ENCODE measurements around the gene STYXL2. TPM values are rescaled to one million over a fixed set of nuclear protein-coding genes. Genes with fewer than 3 reads are reported as not detected.

Gene STYXL2
- total RNA-seq, 8 experiments from 2014 or later, result 0.05 to 1.6 (median 0.66) TPM; not detected in 1

DNA sequence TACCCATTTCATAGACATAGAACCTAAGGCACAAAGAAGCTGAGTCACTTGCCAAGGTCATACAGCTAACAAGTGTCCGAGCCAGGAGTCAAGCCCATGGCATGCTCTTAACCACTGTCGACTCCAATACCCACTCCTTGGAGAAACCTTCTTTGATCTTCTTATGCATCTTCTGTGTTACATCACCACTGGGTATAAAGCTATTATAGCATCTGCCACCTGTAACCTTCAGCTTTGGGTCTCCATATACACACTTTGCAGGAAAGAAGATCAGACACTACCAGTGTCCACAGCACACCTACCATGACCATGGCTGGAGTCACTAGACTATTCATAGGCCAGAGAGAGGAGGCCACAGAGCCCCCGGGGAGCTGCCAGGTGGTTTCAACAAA is 32.8 kb upstream of the STYXL2 start:
- peaks cover 4 to 8% of the 10 kb centered on the region in 2 donors for H3K4me1 ChIP-seq (replicated peaks in 1 of 2)
- in situ Hi-C loops (cut with MboI; ENCODE audit: low pct_unique_long_range_greater_than_20kb in 2 of 9, low sequenced_read_pairs in 9 of 9, unreplicated experiment in 9 of 9), result loop anchor here in 8 of 9 experiments (10.0 to 25.0 kb wide), 8 partner anchors 64 to 1149 kb away; partner anchors contain the start of genes CREG1 (in 1 of the 8) and POU2F1 (in 1 of the 8)
- H3K27ac ChIP-seq, result no peak overlapping the region
- ATAC-seq (replicated peaks in 6 of 8), result no peak
- H3K4me3 ChIP-seq, result no peak overlapping the region
- WGBS, 10 experiments, result 40 to 100% (median 88%) methylated on average over 1 to 3 of the region's 3 CpGs; no CpG with 5 or more reads in 2 of the 10 experiments

GRCh38 chr1:167064621-167065020 is 29.3 kb upstream of the STYXL2 start:
- WGBS, 10 experiments, result 40 to 90% (median 85%) methylated on average over 1 to 9 of the region's 9 CpGs; no CpG with 5 or more reads in 3 of the 10 experiments
- Histone ChIP-seq H3K4me1 (replicated peaks in 1 of 2) (peaks cover 0 to 2% of the 10 kb centered on the region in 2 donors), H3K27ac (no peak overlapping the region), H3K4me3 (no peak overlapping the region)
- no peak for ATAC-seq (replicated peaks in 6 of 8)
- in situ Hi-C loops (cut with MboI; ENCODE audit: low pct_unique_long_range_greater_than_20kb in 2 of 9, low sequenced_read_pairs in 9 of 9, unreplicated experiment in 9 of 9), result loop anchor here in 8 of 9 experiments (10.0 to 25.0 kb wide), 8 partner anchors 60 to 1152 kb away; partner anchors contain the start of genes CREG1 (in 1 of the 8) and POU2F1 (in 1 of the 8)

- peak in 1 of 8 experiments; percentile 53 for ATAC-seq (replicated peaks in 6 of 8)
- peaks cover 0 to 2% of the 10 kb centered on the region in 2 donors for H3K4me1 ChIP-seq (replicated peaks in 1 of 2)
- H3K27ac ChIP-seq, result no peak overlapping the region
- in situ Hi-C loops (cut with MboI; ENCODE audit: low pct_unique_long_range_greater_than_20kb in 2 of 9, low sequenced_read_pairs in 9 of 9, unreplicated experiment in 9 of 9), result loop anchor here in 8 of 9 experiments (10.0 to 25.0 kb wide), 8 partner anchors 59 to 1153 kb away; partner anchors contain the start of genes CREG1 (in 1 of the 8) and POU2F1 (in 1 of the 8)
- no peak overlapping the region for H3K4me3 ChIP-seq
- WGBS, 10 experiments, result 40 to 100% (median 83%) methylated on average over 1 to 8 of the region's 8 CpGs; no CpG with 5 or more reads in 5 of the 10 experiments
Measured at GRCh38 chr1:167065471-167065870, 28.4 kb upstream of the STYXL2 start.

DNA sequence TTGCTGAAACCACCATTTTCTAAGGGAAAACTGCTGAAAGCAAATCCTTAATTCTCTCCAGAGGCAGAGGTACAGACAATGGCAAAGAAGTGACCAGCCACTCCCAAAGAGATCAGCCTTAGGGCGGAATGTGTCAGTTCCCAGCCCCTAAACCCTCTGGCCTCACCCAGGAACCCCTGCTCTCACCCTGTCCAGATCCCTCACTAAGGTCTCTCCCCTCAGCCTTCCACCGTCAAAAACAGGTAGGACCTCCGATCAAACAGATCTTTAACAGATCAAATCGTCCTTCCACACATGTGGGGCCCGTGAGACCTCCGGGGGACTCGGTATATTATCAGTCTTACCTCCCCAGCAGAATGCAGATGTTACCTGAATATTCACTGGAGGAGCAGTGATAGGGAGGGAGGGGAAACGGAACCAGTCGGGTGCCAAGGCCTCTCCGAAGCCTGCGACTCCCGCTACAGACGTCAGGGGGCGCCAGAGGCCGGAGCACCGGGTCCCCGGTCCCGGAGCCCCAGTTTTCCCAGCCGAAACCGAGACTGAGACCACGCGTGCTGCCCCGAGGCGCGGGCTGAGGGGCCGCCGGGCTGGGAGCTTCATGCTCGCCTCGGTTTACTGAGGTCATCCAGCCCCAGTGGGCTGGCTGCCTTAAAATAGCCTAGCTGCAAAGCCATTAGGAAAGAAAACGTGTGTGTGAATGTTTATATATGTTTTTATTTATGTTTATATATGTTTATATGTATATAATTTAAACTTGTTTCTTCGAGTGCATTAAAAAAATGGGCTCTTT is 27.3 kb upstream of the STYXL2 start:
- peak overlapping the region; percentile 6 to 22 (median 9) for H3K4me3 ChIP-seq
- H3K27ac ChIP-seq, result no peak overlapping the region
- 0 to 29% (median 4%) methylated on average over 1 to 13 of the region's 31 CpGs for WGBS, 10 experiments
- ATAC-seq (replicated peaks in 6 of 8), result peak; percentile 84 to 99 (median 96)
- in situ Hi-C loops (cut with MboI; ENCODE audit: low pct_unique_long_range_greater_than_20kb in 2 of 9, low sequenced_read_pairs in 9 of 9, unreplicated experiment in 9 of 9), result loop anchor here in 8 of 9 experiments (10.0 to 25.0 kb wide), 8 partner anchors 58 to 1154 kb away; partner anchors contain the start of genes CREG1 (in 1 of the 8) and POU2F1 (in 1 of the 8)
- peaks cover 0 to 2% of the 10 kb centered on the region in 2 donors for H3K4me1 ChIP-seq (replicated peaks in 1 of 2)

- H3K4me3 ChIP-seq, result no peak overlapping the region
- no peak for ATAC-seq (replicated peaks in 6 of 8)
- in situ Hi-C loops (cut with MboI; ENCODE audit: low pct_unique_long_range_greater_than_20kb in 2 of 9, low sequenced_read_pairs in 9 of 9, unreplicated experiment in 9 of 9), result loop anchor here in 8 of 9 experiments (10.0 to 25.0 kb wide), 8 partner anchors 57 to 1156 kb away; partner anchors contain the start of genes CREG1 (in 1 of the 8) and POU2F1 (in 1 of the 8)
- no peak overlapping the region for H3K27ac ChIP-seq
- 41 to 100% (median 85%) methylated on average over 1 to 3 of the region's 3 CpGs for WGBS, 10 experiments
- peaks cover 0 to 2% of the 10 kb centered on the region in 2 donors for H3K4me1 ChIP-seq (replicated peaks in 1 of 2)
Measured at GRCh38 chr1:167067904-167068303, 26.0 kb upstream of the STYXL2 start.

DNA sequence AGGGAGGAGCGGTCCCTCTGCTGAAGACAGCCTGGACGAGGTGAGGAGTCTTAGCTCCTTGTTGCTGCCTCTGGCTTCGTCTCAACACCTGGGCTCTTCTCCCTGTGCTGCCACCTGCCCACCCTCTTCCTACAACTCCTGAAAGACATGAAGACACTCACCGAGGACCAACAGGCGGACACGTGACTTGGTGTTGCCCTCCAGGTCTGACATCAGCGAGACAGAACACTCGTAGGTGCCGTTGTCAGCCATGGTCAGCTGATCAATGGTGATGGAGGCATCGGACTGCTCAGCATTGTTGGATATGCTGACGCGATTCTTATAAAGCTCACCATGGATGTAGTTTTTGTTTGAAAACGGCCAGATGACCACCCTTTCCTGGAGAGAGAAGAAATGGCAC is 25.1 kb upstream of the STYXL2 start:
- in situ Hi-C loops (cut with MboI; ENCODE audit: low pct_unique_long_range_greater_than_20kb in 2 of 9, low sequenced_read_pairs in 9 of 9, unreplicated experiment in 9 of 9), result loop anchor here in 8 of 9 experiments (10.0 to 25.0 kb wide), 8 partner anchors 56 to 1156 kb away; partner anchors contain the start of genes CREG1 (in 1 of the 8) and POU2F1 (in 1 of the 8)
- ATAC-seq (replicated peaks in 6 of 8), result no peak
- Histone ChIP-seq H3K4me3 (no peak overlapping the region), H3K27ac (no peak overlapping the region), H3K4me1 (replicated peaks in 1 of 2) (peaks cover 0 to 2% of the 10 kb centered on the region in 2 donors)
- 60 to 100% (median 85%) methylated on average over 2 to 11 of the region's 13 CpGs; no CpG with 5 or more reads in 2 of the 10 experiments for WGBS, 10 experiments

GRCh38 chr1:167071286-167071685 is 22.6 kb upstream of the STYXL2 start:
- H3K4me1 ChIP-seq (replicated peaks in 1 of 2), result peaks cover 0 to 2% of the 10 kb centered on the region in 2 donors
- 68 to 95% (median 82%) methylated on average over 1 to 8 of the region's 8 CpGs; no CpG with 5 or more reads in 1 of the 10 experiments for WGBS, 10 experiments
- in situ Hi-C loops (cut with MboI; ENCODE audit: low pct_unique_long_range_greater_than_20kb in 2 of 9, low sequenced_read_pairs in 9 of 9, unreplicated experiment in 9 of 9), result loop anchor here in 7 of 9 experiments (25.0 kb wide), 6 partner anchors 141 to 1159 kb away; partner anchors contain the start of gene POU2F1 (in 1 of the 7)
- no peak overlapping the region for H3K27ac ChIP-seq
- no peak for ATAC-seq (replicated peaks in 6 of 8)
- H3K4me3 ChIP-seq, result no peak overlapping the region

DNA sequence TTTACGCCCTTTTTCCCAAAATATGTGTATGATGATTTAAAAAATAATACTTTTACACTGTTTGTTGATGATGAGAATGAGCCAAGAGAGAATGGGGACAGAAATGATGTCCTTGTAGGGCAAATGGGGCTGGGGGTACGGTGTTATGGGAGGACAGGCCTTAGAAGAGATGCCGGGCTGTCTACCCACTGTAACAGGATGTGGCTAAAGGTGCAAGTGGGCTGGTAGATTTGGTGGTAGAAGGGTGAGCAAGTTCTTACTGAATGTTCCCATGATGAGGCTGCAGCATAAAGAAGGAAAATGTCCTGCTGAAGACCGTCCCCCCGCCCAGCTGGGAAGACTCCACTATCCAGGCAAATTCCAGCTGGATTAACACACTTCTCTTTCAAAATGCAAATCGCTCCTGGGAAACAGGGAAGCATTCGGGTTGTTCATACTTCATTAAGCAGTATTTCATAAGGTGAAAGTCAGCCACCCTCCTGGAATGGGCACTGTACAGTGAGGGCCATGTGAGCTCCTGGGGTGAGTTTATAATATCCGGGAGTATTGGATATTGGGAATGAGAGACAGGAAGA is 17.7 kb upstream of the STYXL2 start:
- H3K4me3 ChIP-seq, result no peak overlapping the region
- no peak overlapping the region for H3K27ac ChIP-seq
- 22 to 100% (median 82%) methylated on average over 1 to 8 of the region's 8 CpGs; no CpG with 5 or more reads in 2 of the 10 experiments for WGBS, 10 experiments
- ATAC-seq (replicated peaks in 6 of 8), result no peak
- in situ Hi-C loops (cut with MboI; ENCODE audit: low pct_unique_long_range_greater_than_20kb in 2 of 9, low sequenced_read_pairs in 9 of 9, unreplicated experiment in 9 of 9), result loop anchor here in 1 of 9 experiments (25.0 kb wide), 1 partner anchor 136 kb away; the partner anchor contains the start of gene POU2F1
- H3K4me1 ChIP-seq (replicated peaks in 1 of 2), result peaks cover 0 to 3% of the 10 kb centered on the region in 2 donors

GRCh38 chr1:167077128-167077867 is 16.6 kb upstream of the STYXL2 start:
- WGBS, 10 experiments, result 20 to 100% (median 87%) methylated on average over 1 to 3 of the region's 3 CpGs; no CpG with 5 or more reads in 6 of the 10 experiments
- no peak for ATAC-seq (replicated peaks in 6 of 8)
- in situ Hi-C loops (cut with MboI; ENCODE audit: low pct_unique_long_range_greater_than_20kb in 2 of 9, low sequenced_read_pairs in 9 of 9, unreplicated experiment in 9 of 9), result loop anchor here in 1 of 9 experiments (25.0 kb wide), 1 partner anchor 135 kb away; the partner anchor contains the start of gene POU2F1

GRCh38 chr1:167077868-167078210 is 16.0 kb upstream of the STYXL2 start:
- H3K27ac ChIP-seq, result no peak overlapping the region

More at GRCh38 chr1:167077128-167077867, 16.6 kb upstream of the STYXL2 start:
- no peak overlapping the region for H3K27ac ChIP-seq
- no peak overlapping the region for H3K4me3 ChIP-seq
- peaks cover 0 to 3% of the 10 kb centered on the region in 2 donors for H3K4me1 ChIP-seq (replicated peaks in 1 of 2)

GRCh38 chr1:167081594-167082156 is 12.2 kb upstream of the STYXL2 start:
- 20 to 98% (median 78%) methylated on average over 1 to 8 of the region's 8 CpGs; no CpG with 5 or more reads in 1 of the 10 experiments for WGBS, 10 experiments

More at GRCh38 chr1:167077868-167078210, 16.0 kb upstream of the STYXL2 start:
- no peak for ATAC-seq (replicated peaks in 6 of 8)
- H3K4me3 ChIP-seq, result no peak overlapping the region
- in situ Hi-C loops (cut with MboI; ENCODE audit: low pct_unique_long_range_greater_than_20kb in 2 of 9, low sequenced_read_pairs in 9 of 9, unreplicated experiment in 9 of 9), result loop anchor here in 1 of 9 experiments (25.0 kb wide), 1 partner anchor 134 kb away; the partner anchor contains the start of gene POU2F1
- H3K4me1 ChIP-seq (replicated peaks in 1 of 2), result peaks cover 0 to 3% of the 10 kb centered on the region in 2 donors

More at GRCh38 chr1:167081594-167082156, 12.2 kb upstream of the STYXL2 start:
- in situ Hi-C loops (cut with MboI; ENCODE audit: low pct_unique_long_range_greater_than_20kb in 2 of 9, low sequenced_read_pairs in 9 of 9, unreplicated experiment in 9 of 9), result loop anchor here in 2 of 9 experiments (10.0 to 25.0 kb wide), 2 partner anchors 131 to 133 kb away; partner anchors contain the start of gene POU2F1 (in 1 of the 2)
- Histone ChIP-seq H3K4me3 (no peak overlapping the region), H3K4me1 (replicated peaks in 1 of 2) (peaks cover 0 to 3% of the 10 kb centered on the region in 2 donors), H3K27ac (no peak overlapping the region)
- no peak for ATAC-seq (replicated peaks in 6 of 8)

Data from motor neuron (in vitro differentiated cells).